Caco-2 (cell line): ENCODE measurements around the gene PAM. TPM values are rescaled to one million over a fixed set of nuclear protein-coding genes. Genes with fewer than 3 reads are reported as not detected.
A peak's percentile ranks its signal among the peaks of the same experiment; 100 is the strongest.
"Not testable (repeated sequence)": the region's sequence is repeated elsewhere in the genome, so short reads cannot be mapped to it uniquely, and the experiment has no call there.

Source experiments
- BruUV-seq: library from RNA; stranded (reverse); fragments of 400-500 nt; replicated peaks from 2 replicates; lab custom pipeline; 2021; lab: Mats Ljungman, UMichigan
- CTCF ChIA-PET: fragments of 300-600 bp; sonication (Branson Sonifier 250); formaldehyde crosslinking; loops from one replicate; lab custom pipeline; 2022; ENCODE audit warnings: antibody characterized with exemption; lab: Charles Lee
- POLR2A ChIA-PET: fragments of 300-600 bp; sonication (Branson Sonifier 250); formaldehyde crosslinking; loops from one replicate; lab custom pipeline; 2022; ENCODE audit warnings: antibody characterized with exemption; lab: Charles Lee
- DNase-seq, 2 experiments: peaks; one replicate each; pipeline versions ENCODE4 v3.0.0 to v3.0.0-alpha.2; 2020 to 2022
- H3K27me3 ChIP-seq: replicated peaks from 2 replicates; pipeline ENCODE4 v1.6.0; 2011; ENCODE audit warnings: low read length; ENCODE audit not compliant: control insufficient read depth, insufficient read depth
- H3K36me3 ChIP-seq: 2 replicates; pipeline ENCODE4 v1.5.1; 2011; ENCODE audit warnings: low read length; ENCODE audit not compliant: control insufficient read depth, insufficient read depth
- H3K4me1 ChIP-seq: fragments of 250-450 bp; sonication (Bioruptor Pico); 2 replicates; pipeline ENCODE4 v1.5.1; 2020; ENCODE audit warnings: mild to moderate bottlenecking
- H3K4me3 ChIP-seq: 2 replicates; pipeline ENCODE4 v1.5.1; 2011; ENCODE audit warnings: low read depth, mild to moderate bottlenecking, control low read depth, low read length
- H3K9me3 ChIP-seq: fragments of 250-450 bp; sonication (Bioruptor Pico); 2 replicates; pipeline ENCODE4 v1.5.1; 2020; ENCODE audit warnings: mild to moderate bottlenecking, moderate library complexity
- H3K27ac Mint-ChIP-seq: one replicate; pipeline ENCODE4 v1.8.0; 2022; ENCODE audit warnings: mixed read lengths; ENCODE audit not compliant: unreplicated experiment
- H3K27me3 Mint-ChIP-seq: one replicate; pipeline ENCODE4 v1.8.0; 2022; ENCODE audit warnings: mixed read lengths; ENCODE audit not compliant: insufficient read depth, unreplicated experiment
- H3K36me3 Mint-ChIP-seq: one replicate; pipeline ENCODE4 v1.8.0; 2022; ENCODE audit warnings: mild to moderate bottlenecking, mixed read lengths; ENCODE audit not compliant: insufficient read depth, unreplicated experiment
- H3K4me1 Mint-ChIP-seq: one replicate; pipeline ENCODE4 v1.8.0; 2022; ENCODE audit warnings: low read depth, mixed read lengths; ENCODE audit not compliant: unreplicated experiment
- H3K4me3 Mint-ChIP-seq: one replicate; pipeline ENCODE4 v1.8.0; 2022; ENCODE audit warnings: mild to moderate bottlenecking, moderate library complexity, mixed read lengths; ENCODE audit not compliant: unreplicated experiment
- H3K9me3 Mint-ChIP-seq: one replicate; pipeline ENCODE4 v1.8.0; 2022; ENCODE audit warnings: mixed read lengths; ENCODE audit not compliant: unreplicated experiment
- CTCF ChIP-seq, 2 experiments: fragments of 200-600 bp in 1 of 2; IDR thresholded peaks; 1 replicate in 1 of 2; 2 replicates in 1 of 2; pipeline versions ENCODE4 v1.5.1 to v1.8.0; 2011 to 2022; ENCODE audit warnings: antibody characterized with exemption in 1 of 2, control low read depth in 1 of 2, inconsistent platforms in 1 of 2, low read depth in 1 of 2, low read length in 1 of 2, mild to moderate bottlenecking in 1 of 2, moderate library complexity in 1 of 2; ENCODE audit not compliant: insufficient read depth in 1 of 2, severe bottlenecking in 1 of 2, unreplicated experiment in 1 of 2
- intact Hi-C: fragments of 100-400 bp; cut with micrococcal nuclease; formaldehyde crosslinking; loops from one replicate; pipeline ENCODE4 v1.10.0; 2022; ENCODE audit not compliant: unreplicated experiment
- total RNA-seq: library from RNA; stranded (reverse); gene quantifications from 2 replicates; pipeline ENCODE4 v1.2.3, GENCODE V29; 2022

The PAM gene
- total RNA-seq, 1 experiment from 2014 or later = 48.0 TPM

- CTCF ChIA-PET = no interaction called here
- Histone ChIP-seq H3K36me3 (no peaks in the 10 kb centered on the region), H3K4me1 (no peaks in the 10 kb centered on the region), H3K4me3 (no peak overlapping the region), H3K9me3 (no peaks in the 10 kb centered on the region), H3K27me3 (no peaks in the 10 kb centered on the region)
- POLR2A ChIA-PET = no interaction called here
- no peaks in the 10 kb centered on the region for H3K4me1 Mint-ChIP-seq
- DNase-seq = no peak
- intact Hi-C loops = no loop called here
- no peak for TF ChIP-seq CTCF (IDR thresholded peaks at IDR 0.05; ENCODE audit: insufficient read depth in 1 of 2, low read depth in 1 of 2, low read length in 1 of 2, severe bottlenecking in 1 of 2, unreplicated experiment in 1 of 2)
- H3K9me3 Mint-ChIP-seq = no peaks in the 10 kb centered on the region
- no TSS peak for BruUV-seq
- H3K4me3 Mint-ChIP-seq = no peak overlapping the region
- no peaks in the 10 kb centered on the region for H3K27me3 Mint-ChIP-seq
- H3K36me3 Mint-ChIP-seq = no peaks in the 10 kb centered on the region
- H3K27ac Mint-ChIP-seq = no peak overlapping the region
These were observed 282.8 kb downstream of the PAM start for GRCh38 chr5:103037673-103038455.

GRCh38 chr5:103041071-103041676 is 286.1 kb downstream of the PAM start:
- Histone ChIP-seq H3K4me1 (no peaks in the 10 kb centered on the region), H3K27me3 (no peaks in the 10 kb centered on the region), H3K36me3 (no peaks in the 10 kb centered on the region), H3K9me3 (no peaks in the 10 kb centered on the region), H3K4me3 (no peak overlapping the region)
- DNase-seq = no peak
- TF ChIP-seq CTCF (IDR thresholded peaks at IDR 0.05; ENCODE audit: insufficient read depth in 1 of 2, low read depth in 1 of 2, low read length in 1 of 2, severe bottlenecking in 1 of 2, unreplicated experiment in 1 of 2) = peak; percentile 28 to 45
- ChIA-PET POLR2A (no interaction called here), CTCF (no interaction called here)
- no peak overlapping the region for H3K27ac Mint-ChIP-seq
- no peak overlapping the region for H3K4me3 Mint-ChIP-seq
- no peaks in the 10 kb centered on the region for H3K36me3 Mint-ChIP-seq
- intact Hi-C loops = loop anchor here (1.0 to 2.0 kb wide), 5 partner anchors 67 to 458 kb away; no protein-coding TSS in a partner anchor
- no peaks in the 10 kb centered on the region for H3K9me3 Mint-ChIP-seq
- H3K4me1 Mint-ChIP-seq = no peaks in the 10 kb centered on the region
- BruUV-seq = no TSS peak
- H3K27me3 Mint-ChIP-seq = no peaks in the 10 kb centered on the region

- BruUV-seq, H3K27ac Mint-ChIP-seq, H3K36me3 Mint-ChIP-seq, POLR2A ChIA-PET, H3K9me3 Mint-ChIP-seq, H3K27me3 ChIP-seq, DNase-seq, H3K36me3 ChIP-seq, H3K27me3 Mint-ChIP-seq, H3K4me1 ChIP-seq, CTCF ChIA-PET, H3K4me1 Mint-ChIP-seq, H3K9me3 ChIP-seq: not testable (repeated sequence)
- intact Hi-C loops = loop anchor here (1.0 kb wide), 1 partner anchor 11 kb away; no protein-coding TSS in a partner anchor
- H3K4me3 Mint-ChIP-seq = peak overlapping the region; percentile 60
- H3K4me3 ChIP-seq = peak overlapping the region; percentile 20; the same call in 1 of the 2 replicates
These were observed 291.6 kb downstream of the PAM start for GRCh38 chr5:103046706-103047105.
